IMR-90 (cell line): ENCODE measurements around the gene TMEM221. TPM values are rescaled to one million over a fixed set of nuclear protein-coding genes. Genes with fewer than 3 reads are reported as not detected.

Experiments used
- ATAC-seq: fragments of 200-7000 bp; cut with Tn5 transposase; 2 replicates; pipeline ENCODE4 v1.9.1; 2020; ENCODE audit warnings: low read depth, mild to moderate bottlenecking, moderate library complexity
- BruUV-seq: library from RNA; stranded (reverse); fragments of 400-500 nt; replicated peaks from 2 replicates; lab custom pipeline; 2021; lab: Mats Ljungman, UMichigan
- CTCF ChIA-PET: fragments of 300-600 bp; formaldehyde crosslinking; extraction: SDS; loops from one replicate; lab custom pipeline; 2021; ENCODE audit warnings: antibody characterized with exemption; lab: Yijun Ruan, JAX
- POLR2A ChIA-PET: fragments of 300-600 bp; sonication (Branson Sonifier 250); formaldehyde crosslinking; loops from one replicate; lab custom pipeline; 2022; ENCODE audit warnings: antibody characterized with exemption; ENCODE audit not compliant: unreplicated experiment; lab: Charles Lee
- DNase-seq: peaks from one replicate; pipeline ENCODE4 v3.0.0; 2013
- H2AFZ ChIP-seq: replicated peaks from 2 replicates; pipeline ENCODE3; 2013; ENCODE audit warnings: low read length, mild to moderate bottlenecking; ENCODE audit not compliant: poor library complexity
- H2AK5ac ChIP-seq: 2 replicates; pipeline ENCODE4 v1.6.1; 2013; ENCODE audit warnings: low read depth, low read length, inconsistent platforms
- H2AK9ac ChIP-seq: replicated peaks from 2 replicates; pipeline ENCODE3; 2013; ENCODE audit warnings: mild to moderate bottlenecking, low read depth, low read length, moderate library complexity; ENCODE audit not compliant: poor library complexity
- H2BK120ac ChIP-seq: 2 replicates; pipeline ENCODE4 v1.6.1; 2013; ENCODE audit warnings: low read depth, low read length, inconsistent platforms
- H2BK15ac ChIP-seq: 3 replicates; pipeline ENCODE4 v1.6.1; 2013; ENCODE audit warnings: low read depth, low read length, inconsistent platforms
- H2BK20ac ChIP-seq: 2 replicates; pipeline ENCODE4 v1.6.1; 2013; ENCODE audit warnings: low read depth, mild to moderate bottlenecking, inconsistent platforms, low read length, moderate library complexity
- H2BK5ac ChIP-seq: 2 replicates; pipeline ENCODE4 v1.6.1; 2013; ENCODE audit warnings: mild to moderate bottlenecking, low read depth, low read length, inconsistent platforms; ENCODE audit not compliant: poor library complexity, severe bottlenecking
- H3K14ac ChIP-seq: replicated peaks from 2 replicates; pipeline ENCODE4 v1.6.1; 2013; ENCODE audit warnings: low read depth, low read length, inconsistent platforms
- H3K18ac ChIP-seq: 2 replicates; pipeline ENCODE4 v1.6.1; 2013; ENCODE audit warnings: low read depth, low read length, control low read depth
- H3K23ac ChIP-seq: 2 replicates; pipeline ENCODE4 v1.6.1; 2013; ENCODE audit warnings: low read depth, low read length, inconsistent platforms
- H3K27ac ChIP-seq: 2 replicates; pipeline ENCODE4 v1.5.1; 2013; ENCODE audit warnings: mild to moderate bottlenecking, control low read depth, low read length; ENCODE audit not compliant: insufficient read depth
- H3K27me3 ChIP-seq: 2 replicates; pipeline ENCODE4 v1.6.1; 2013; ENCODE audit warnings: low read length; ENCODE audit not compliant: control insufficient read depth, insufficient read depth
- H3K36me3 ChIP-seq: 2 replicates; pipeline ENCODE4 v1.6.1; 2013; ENCODE audit warnings: low read length, mixed read lengths; ENCODE audit not compliant: control insufficient read depth, insufficient read depth
- H3K4ac ChIP-seq: 2 replicates; pipeline ENCODE4 v1.6.1; 2013; ENCODE audit warnings: low read depth, low read length, inconsistent platforms
- H3K4me1 ChIP-seq: 2 replicates; pipeline ENCODE4 v1.6.1; 2013; ENCODE audit warnings: low read length, mixed read lengths; ENCODE audit not compliant: control insufficient read depth, insufficient read depth
- H3K4me2 ChIP-seq: 2 replicates; pipeline ENCODE4 v1.6.1; 2013; ENCODE audit warnings: low read depth, mild to moderate bottlenecking, control low read depth, low read length, moderate library complexity
- H3K4me3 ChIP-seq: 2 replicates; pipeline ENCODE4 v1.5.1; 2013; ENCODE audit warnings: low read depth, mild to moderate bottlenecking, control low read depth, low read length, moderate library complexity; ENCODE audit not compliant: insufficient read depth
- H3K56ac ChIP-seq: 2 replicates; pipeline ENCODE4 v1.6.1; 2013; ENCODE audit warnings: low read length, inconsistent platforms; ENCODE audit not compliant: insufficient read depth; ENCODE audit errors: extremely low read depth
- H3K79me1 ChIP-seq, 2 experiments: 2 replicates each; pipeline ENCODE4 v1.6.1; 2013; ENCODE audit warnings: low read length in 2 of 2, inconsistent platforms in 1 of 2, low read depth in 1 of 2
- H3K9ac ChIP-seq: 2 replicates; pipeline ENCODE4 v1.6.1; 2013; ENCODE audit warnings: low read depth, low read length, control low read depth
- H3K9me1 ChIP-seq: 2 replicates; pipeline ENCODE4 v1.6.1; 2013; ENCODE audit warnings: low read length, inconsistent platforms; ENCODE audit not compliant: insufficient read depth
- H3K9me3 ChIP-seq: 2 replicates; pipeline ENCODE4 v1.6.1; 2013; ENCODE audit warnings: low read length; ENCODE audit not compliant: control insufficient read depth, insufficient read depth
- H4K20me1 ChIP-seq: 2 replicates; pipeline ENCODE4 v1.6.1; 2013; ENCODE audit warnings: low read length, inconsistent platforms; ENCODE audit not compliant: insufficient read depth
- H4K5ac ChIP-seq: 2 replicates; pipeline ENCODE4 v1.6.1; 2013; ENCODE audit warnings: mild to moderate bottlenecking, low read depth, low read length, control low read depth
- H4K8ac ChIP-seq, 2 experiments: 2 replicates each; pipeline ENCODE4 v1.6.1; 2013; ENCODE audit warnings: low read depth in 2 of 2, low read length in 2 of 2, control low read depth in 1 of 2, inconsistent platforms in 1 of 2
- H4K91ac ChIP-seq: 2 replicates; pipeline ENCODE4 v1.6.1; 2013; ENCODE audit warnings: low read depth, low read length, inconsistent platforms; ENCODE audit not compliant: insufficient read depth
- BHLHE40 ChIP-seq: fragments of 150-350 bp; IDR thresholded peaks from 2 replicates; pipeline ENCODE4 v1.6.1; 2016; ENCODE audit warnings: mild to moderate bottlenecking, low read depth, low read length
- CEBPB ChIP-seq: IDR thresholded peaks from 2 replicates; pipeline ENCODE4 v1.6.1; 2012; ENCODE audit warnings: low read depth, low read length, improper control_type of control experiment
- CHD1 ChIP-seq: IDR thresholded peaks from 2 replicates; pipeline ENCODE4 v1.6.1; 2012; ENCODE audit warnings: low read depth, low read length, improper control_type of control experiment
- CTCF ChIP-seq: conservative IDR thresholded peaks from 2 replicates; pipeline ENCODE4 v1.5.1; 2012; ENCODE audit warnings: mild to moderate bottlenecking, low read depth, low read length, improper control_type of control experiment
- FOS ChIP-seq: fragments of 150-350 bp; IDR thresholded peaks from 2 replicates; pipeline ENCODE4 v1.6.1; 2016; ENCODE audit warnings: low read depth, low read length
- MAFK ChIP-seq: IDR thresholded peaks from 2 replicates; pipeline ENCODE4 v1.6.1; 2012; ENCODE audit warnings: low read depth, low read length, improper control_type of control experiment
- MAZ ChIP-seq: IDR thresholded peaks from 2 replicates; pipeline ENCODE4 v1.6.1; 2012; ENCODE audit warnings: low read depth, mild to moderate bottlenecking, low read length, improper control_type of control experiment, moderate library complexity, borderline replicate concordance
- MXI1 ChIP-seq: IDR thresholded peaks from 2 replicates; pipeline ENCODE4 v1.6.1; 2012; ENCODE audit warnings: low read depth, mild to moderate bottlenecking, low read length, moderate library complexity, borderline replicate concordance
- NFE2L2 ChIP-seq: fragments of 150-350 bp; IDR thresholded peaks from 2 replicates; pipeline ENCODE4 v1.6.1; 2016; ENCODE audit warnings: low read depth, mild to moderate bottlenecking, low read length
- POLR2A ChIP-seq: IDR thresholded peaks from 2 replicates; pipeline ENCODE4 v1.6.1; 2012; ENCODE audit warnings: mild to moderate bottlenecking, low read depth, low read length
- RAD21 ChIP-seq: IDR thresholded peaks from 2 replicates; pipeline ENCODE4 v1.6.1; 2012; ENCODE audit warnings: low read length, improper control_type of control experiment
- RCOR1 ChIP-seq: IDR thresholded peaks from 2 replicates; pipeline ENCODE4 v1.6.1; 2012; ENCODE audit warnings: mild to moderate bottlenecking, low read length, improper control_type of control experiment; ENCODE audit not compliant: insufficient replicate concordance
- RFX5 ChIP-seq: IDR thresholded peaks from 2 replicates; pipeline ENCODE4 v1.8.0; 2012; ENCODE audit warnings: low read depth, mild to moderate bottlenecking, low read length, moderate library complexity
- SMC3 ChIP-seq: fragments of 150-350 bp; IDR thresholded peaks from 2 replicates; pipeline ENCODE4 v1.6.1; 2016; ENCODE audit warnings: low read depth, mild to moderate bottlenecking, antibody characterized with exemption, low read length, moderate library complexity
- WGBS, 2 experiments: methylation state at CpG; one replicate each; pipeline versions ENCODE4 v1.1.5 to v1.1.7; 2013; ENCODE audit warnings: missing lambda C conversion rate in 2 of 2; ENCODE audit not compliant: insufficient read length in 1 of 2; ENCODE audit errors: extremely low coverage in 2 of 2; 5-methylcytosine and 5-hydroxymethylcytosine counted together
- dilution Hi-C: fragments of 300-500 bp; cut with HindIII; formaldehyde crosslinking; loops from one replicate; pipeline ENCODE4 v1.14.3; 2018; ENCODE audit warnings: low sequenced_read_pairs; ENCODE audit not compliant: unreplicated experiment
- in situ Hi-C: fragments of 300-500 bp; cut with MboI; formaldehyde crosslinking; loops from 3 replicates; pipeline ENCODE4 v1.14.3; 2019; ENCODE audit warnings: low sequenced_read_pairs, inconsistent platforms, mixed read lengths
- intact Hi-C: fragments of 100-400 bp; cut with micrococcal nuclease; formaldehyde crosslinking; loops from 2 replicates; pipeline ENCODE4 v1.10.0; 2022
- polyA plus RNA-seq, 3 experiments: library from polyadenylated mRNA; depleted of rRNA; stranded (reverse); fragments of >200 nt; gene quantifications; 2 replicates each; pipeline ENCODE4 v1.2.3, GENCODE V29; 2012; ENCODE audit warnings: low replicate concordance in 1 of 3
- total RNA-seq: library from RNA; depleted of rRNA; stranded (reverse); fragments of >200 nt; gene quantifications from 2 replicates; pipeline ENCODE4 v1.2.3, GENCODE V29; 2012
- TF ChIP-seq, protein P1 (sequence below): fragments of 150-350 bp; IDR thresholded peaks from 2 replicates; pipeline ENCODE4 v1.6.1; 2016; ENCODE audit warnings: low read depth, mild to moderate bottlenecking, low read length, moderate library complexity, borderline replicate concordance
- TF ChIP-seq, protein P2 (sequence below): fragments of 150-350 bp; IDR thresholded peaks from 2 replicates; pipeline ENCODE4 v1.6.1; 2017; ENCODE audit warnings: mild to moderate bottlenecking, antibody characterized with exemption, low read length, low read depth

TMEM221 gene
- total and polyA plus RNA-seq, 2 of the 4 experiments (the other 2 are of a cell fraction), result 0.12 TPM; not detected in 1

GRCh38 chr19:17420475-17420924, 28.0 kb downstream of the TMEM221 start:
- peak overlapping the region; percentile 90; the same call in 1 of the 2 replicates for H2AK5ac ChIP-seq
- DNase-seq, result no peak
- TF ChIP-seq CHD1 (no peak), RCOR1 (no peak), SMC3 (no peak), MXI1 (no peak), MAFK (no peak), POLR2A (no peak), BHLHE40 (no peak), RFX5 (no peak), NFE2L2 (no peak), MAZ (no peak), RAD21 (no peak), CTCF (no peak), FOS (no peak), CEBPB (no peak)
- TF ChIP-seq, protein P1, sequence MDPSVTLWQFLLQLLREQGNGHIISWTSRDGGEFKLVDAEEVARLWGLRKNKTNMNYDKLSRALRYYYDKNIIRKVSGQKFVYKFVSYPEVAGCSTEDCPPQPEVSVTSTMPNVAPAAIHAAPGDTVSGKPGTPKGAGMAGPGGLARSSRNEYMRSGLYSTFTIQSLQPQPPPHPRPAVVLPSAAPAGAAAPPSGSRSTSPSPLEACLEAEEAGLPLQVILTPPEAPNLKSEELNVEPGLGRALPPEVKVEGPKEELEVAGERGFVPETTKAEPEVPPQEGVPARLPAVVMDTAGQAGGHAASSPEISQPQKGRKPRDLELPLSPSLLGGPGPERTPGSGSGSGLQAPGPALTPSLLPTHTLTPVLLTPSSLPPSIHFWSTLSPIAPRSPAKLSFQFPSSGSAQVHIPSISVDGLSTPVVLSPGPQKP, result no peak
- TF ChIP-seq, protein P2, sequence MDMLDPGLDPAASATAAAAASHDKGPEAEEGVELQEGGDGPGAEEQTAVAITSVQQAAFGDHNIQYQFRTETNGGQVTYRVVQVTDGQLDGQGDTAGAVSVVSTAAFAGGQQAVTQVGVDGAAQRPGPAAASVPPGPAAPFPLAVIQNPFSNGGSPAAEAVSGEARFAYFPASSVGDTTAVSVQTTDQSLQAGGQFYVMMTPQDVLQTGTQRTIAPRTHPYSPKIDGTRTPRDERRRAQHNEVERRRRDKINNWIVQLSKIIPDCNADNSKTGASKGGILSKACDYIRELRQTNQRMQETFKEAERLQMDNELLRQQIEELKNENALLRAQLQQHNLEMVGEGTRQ, result no peak
- H2BK20ac ChIP-seq, result no peak overlapping the region
- H3K4ac ChIP-seq, result peak overlapping the region; percentile 58
- intact Hi-C loops, result no loop called here
- no peaks in the 10 kb centered on the region for H3K9me3 ChIP-seq
- peak overlapping the region; percentile 71; the same call in 1 of the 2 replicates for H4K91ac ChIP-seq
- ChIA-PET POLR2A (no interaction called here), CTCF (no interaction called here)
- ATAC-seq, result no peak
- no peaks in the 10 kb centered on the region for H4K20me1 ChIP-seq
- H3K14ac ChIP-seq, result peak overlapping the region; percentile 37; the same call in 1 of the 2 replicates
- no peak overlapping the region for H3K56ac ChIP-seq
- peak overlapping the region; percentile 40 for H2BK5ac ChIP-seq
- H3K23ac ChIP-seq, result peak overlapping the region; percentile 48; the same call in 1 of the 2 replicates
- dilution Hi-C loops, result no loop called here
- BruUV-seq, result no TSS peak
- peak overlapping the region; percentile 88 for H3K4me2 ChIP-seq
- in situ Hi-C loops, result no loop called here
- H2AFZ ChIP-seq, result peak overlapping the region; percentile 99
- peaks cover 4% of the 10 kb centered on the region; the same call in 1 of the 2 replicates for H3K4me1 ChIP-seq
- H3K9me1 ChIP-seq, result peaks cover 7% of the 10 kb centered on the region; the same call in 1 of the 2 replicates
- peak overlapping the region; percentile 22; the same call in 1 of the 2 replicates for H3K27ac ChIP-seq
- peak overlapping the region; percentile 72 for H3K4me3 ChIP-seq
- H2BK15ac ChIP-seq, result no peak overlapping the region
- H4K5ac ChIP-seq, result peak overlapping the region; percentile 76
- H3K27me3 ChIP-seq, result no peaks in the 10 kb centered on the region
- peaks cover 5% of the 10 kb centered on the region; the same call in 1 of the 2 replicates for H3K36me3 ChIP-seq
- no peak overlapping the region for H2BK120ac ChIP-seq
- peak overlapping the region; percentile 79 to 98 for H4K8ac ChIP-seq
- WGBS, 2 experiments, result 12% methylated on average over 17 of the region's 25 CpGs; no CpG with 5 or more reads in 1 of the 2 experiments
- peak overlapping the region; percentile 73 for H3K9ac ChIP-seq
- H2AK9ac ChIP-seq, result peak overlapping the region; percentile 88
- H3K79me1 ChIP-seq, result peaks cover 5 to 12% of the 10 kb centered on the region in 2 experiments; a peak in 3 of 4 replicates
- H3K18ac ChIP-seq, result peak overlapping the region; percentile 31; the same call in 1 of the 2 replicates
